Activated naive CD4-positive, alpha-beta T cell treated with anti-CD3 and anti-CD28 coated beads, Interleukin-2, amount 50 U/mL, for 24 hours (primary cell): ENCODE results near the gene VASN.

Experiments used
- H3K27ac Mint-ChIP-seq: one replicate; pipeline ENCODE4 v1.8.0; 2021; ENCODE audit warnings: mild to moderate bottlenecking, mixed read lengths
- H3K27me3 Mint-ChIP-seq: one replicate; pipeline ENCODE4 v1.8.0; 2021; ENCODE audit warnings: mixed read lengths
- H3K36me3 Mint-ChIP-seq: one replicate; pipeline ENCODE4 v1.8.0; 2021; ENCODE audit warnings: mixed read lengths
- H3K4me1 Mint-ChIP-seq: one replicate; pipeline ENCODE4 v1.8.0; 2021; ENCODE audit warnings: mixed read lengths
- H3K4me3 Mint-ChIP-seq: one replicate; pipeline ENCODE4 v1.8.0; 2021; ENCODE audit warnings: mild to moderate bottlenecking, mixed read lengths
- H3K9me3 Mint-ChIP-seq: one replicate; pipeline ENCODE4 v1.8.0; 2021; ENCODE audit warnings: mixed read lengths

The VASN gene

GRCh38 chr16:4360538-4361021 is 11.1 kb upstream of the VASN start:
- no peaks in the 10 kb centered on the region for H3K4me1 Mint-ChIP-seq
- H3K27me3 Mint-ChIP-seq, result no peaks in the 10 kb centered on the region
- peak overlapping the region; percentile 76 for H3K27ac Mint-ChIP-seq
- no peak overlapping the region for H3K4me3 Mint-ChIP-seq
- no peaks in the 10 kb centered on the region for H3K9me3 Mint-ChIP-seq
- peaks cover 2% of the 10 kb centered on the region for H3K36me3 Mint-ChIP-seq

GRCh38 chr16:4361033-4361943 is 10.4 kb upstream of the VASN start:
- H3K36me3 Mint-ChIP-seq, result peaks cover 2% of the 10 kb centered on the region
- H3K4me1 Mint-ChIP-seq, result no peaks in the 10 kb centered on the region
- H3K27ac Mint-ChIP-seq, result peak overlapping the region; percentile 76
- H3K4me3 Mint-ChIP-seq, result no peak overlapping the region
- H3K9me3 Mint-ChIP-seq, result no peaks in the 10 kb centered on the region
- no peaks in the 10 kb centered on the region for H3K27me3 Mint-ChIP-seq

GRCh38 chr16:4361944-4362311 is 9.7 kb upstream of the VASN start:
- Mint-ChIP-seq H3K27me3 (no peaks in the 10 kb centered on the region), H3K36me3 (peaks cover 2% of the 10 kb centered on the region), H3K4me3 (no peak overlapping the region), H3K4me1 (no peaks in the 10 kb centered on the region), H3K9me3 (no peaks in the 10 kb centered on the region), H3K27ac (no peak overlapping the region)

- Mint-ChIP-seq H3K27me3 (no peaks in the 10 kb centered on the region), H3K36me3 (peaks cover 2% of the 10 kb centered on the region), H3K9me3 (no peaks in the 10 kb centered on the region), H3K4me3 (no peak overlapping the region), H3K4me1 (no peaks in the 10 kb centered on the region), H3K27ac (peak overlapping the region; percentile 65)
These were observed 9.0 kb upstream of the VASN start for GRCh38 chr16:4362476-4363135.

- Mint-ChIP-seq H3K27me3 (no peaks in the 10 kb centered on the region), H3K4me3 (no peak overlapping the region), H3K36me3 (no peaks in the 10 kb centered on the region), H3K9me3 (no peaks in the 10 kb centered on the region), H3K4me1 (no peaks in the 10 kb centered on the region), H3K27ac (no peak overlapping the region)
These were observed 7.2 kb upstream of the VASN start for GRCh38 chr16:4364196-4365013.

- H3K27ac Mint-ChIP-seq, result no peak overlapping the region
- H3K9me3 Mint-ChIP-seq, result no peaks in the 10 kb centered on the region
- no peaks in the 10 kb centered on the region for H3K36me3 Mint-ChIP-seq
- no peaks in the 10 kb centered on the region for H3K4me1 Mint-ChIP-seq
- H3K4me3 Mint-ChIP-seq, result no peak overlapping the region
- H3K27me3 Mint-ChIP-seq, result no peaks in the 10 kb centered on the region
These were observed 6.6 kb upstream of the VASN start for GRCh38 chr16:4365014-4365406.

GRCh38 chr16:4365615-4366014 is 6.0 kb upstream of the VASN start:
- Mint-ChIP-seq H3K4me3 (no peak overlapping the region), H3K4me1 (no peaks in the 10 kb centered on the region), H3K9me3 (no peaks in the 10 kb centered on the region), H3K27ac (peak overlapping the region; percentile 41), H3K36me3 (no peaks in the 10 kb centered on the region), H3K27me3 (no peaks in the 10 kb centered on the region)

GRCh38 chr16:4366016-4366415 is 5.6 kb upstream of the VASN start:
- Mint-ChIP-seq H3K4me1 (no peaks in the 10 kb centered on the region), H3K9me3 (no peaks in the 10 kb centered on the region), H3K27me3 (no peaks in the 10 kb centered on the region), H3K36me3 (no peaks in the 10 kb centered on the region), H3K4me3 (no peak overlapping the region), H3K27ac (no peak overlapping the region)

- no peaks in the 10 kb centered on the region for H3K9me3 Mint-ChIP-seq
- H3K27ac Mint-ChIP-seq, result no peak overlapping the region
- H3K36me3 Mint-ChIP-seq, result no peaks in the 10 kb centered on the region
- H3K27me3 Mint-ChIP-seq, result no peaks in the 10 kb centered on the region
- H3K4me3 Mint-ChIP-seq, result no peak overlapping the region
- H3K4me1 Mint-ChIP-seq, result no peaks in the 10 kb centered on the region
These were observed 4.2 kb upstream of the VASN start for GRCh38 chr16:4367393-4367856.

GRCh38 chr16:4369007-4369733 is 2.5 kb upstream of the VASN start:
- H3K36me3 Mint-ChIP-seq, result no peaks in the 10 kb centered on the region
- H3K9me3 Mint-ChIP-seq, result no peaks in the 10 kb centered on the region
- H3K4me1 Mint-ChIP-seq, result peaks cover 5% of the 10 kb centered on the region
- H3K27me3 Mint-ChIP-seq, result no peaks in the 10 kb centered on the region
- no peak overlapping the region for H3K27ac Mint-ChIP-seq
- no peak overlapping the region for H3K4me3 Mint-ChIP-seq

- Mint-ChIP-seq H3K9me3 (no peaks in the 10 kb centered on the region), H3K27ac (no peak overlapping the region), H3K36me3 (no peaks in the 10 kb centered on the region), H3K4me1 (peaks cover 9% of the 10 kb centered on the region), H3K27me3 (no peaks in the 10 kb centered on the region), H3K4me3 (no peak overlapping the region)
These were observed 1.5 kb upstream of the VASN start for GRCh38 chr16:4370151-4370550.

- no peak overlapping the region for H3K4me3 Mint-ChIP-seq
- H3K27me3 Mint-ChIP-seq, result no peaks in the 10 kb centered on the region
- no peaks in the 10 kb centered on the region for H3K36me3 Mint-ChIP-seq
- no peaks in the 10 kb centered on the region for H3K9me3 Mint-ChIP-seq
- no peak overlapping the region for H3K27ac Mint-ChIP-seq
- peaks cover 12% of the 10 kb centered on the region for H3K4me1 Mint-ChIP-seq
These were observed 885 bp upstream of the VASN start for GRCh38 chr16:4370570-4371356.

GRCh38 chr16:4372001-4372577 is 441 bp downstream of the VASN start:
- no peaks in the 10 kb centered on the region for H3K27me3 Mint-ChIP-seq
- peak overlapping the region; percentile 68 for H3K27ac Mint-ChIP-seq
- H3K4me1 Mint-ChIP-seq, result peaks cover 13% of the 10 kb centered on the region
- no peaks in the 10 kb centered on the region for H3K36me3 Mint-ChIP-seq
- H3K9me3 Mint-ChIP-seq, result no peaks in the 10 kb centered on the region
- H3K4me3 Mint-ChIP-seq, result peak overlapping the region; percentile 82
